HG03457 (cell line): Measurements from ENCODE around the gene RCOR1.
"Not testable (repeated sequence)": the region's sequence is repeated elsewhere in the genome, so short reads cannot be mapped to it uniquely, and the experiment has no call there.

ENCODE experiments used
- ATAC-seq: cut with Tn5 transposase; IDR thresholded peaks from one replicate; pipeline ENCODE4 v1.9.1; 2021; ENCODE audit warnings: moderate number of reproducible peaks; ENCODE audit not compliant: unreplicated experiment

The RCOR1 gene

DNA sequence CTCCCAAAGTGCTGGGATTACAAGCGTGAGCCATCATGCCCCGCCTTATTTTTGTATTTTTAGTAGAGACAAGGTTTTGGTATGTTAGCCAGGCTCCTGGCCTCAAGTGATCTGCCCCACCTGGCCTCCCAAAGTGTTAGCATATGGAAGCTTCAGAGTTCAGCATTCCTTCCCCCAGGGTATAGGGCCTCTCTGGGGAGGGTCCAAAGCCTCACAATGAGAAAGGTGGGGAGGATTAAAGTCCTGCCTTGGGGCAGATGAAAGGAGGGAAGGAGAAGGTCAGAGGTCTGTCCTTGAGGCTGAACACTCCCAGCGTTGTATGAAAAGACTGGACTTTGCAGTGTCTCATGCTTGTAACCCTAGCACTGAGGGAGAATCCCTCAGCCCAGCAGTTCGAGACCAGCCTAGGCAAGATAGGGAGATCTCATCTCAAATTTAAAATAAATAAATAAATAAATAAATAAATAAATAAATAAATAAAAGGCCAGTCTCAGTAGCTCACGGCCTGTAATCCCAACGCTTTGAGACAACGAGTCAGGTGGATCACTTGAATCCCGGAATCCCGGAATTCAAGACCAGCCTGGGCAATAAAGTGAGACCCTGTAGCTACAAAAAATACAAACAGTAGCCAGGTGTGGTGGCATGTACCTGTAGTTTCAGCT, 22.0 kb upstream of the RCOR1 start:
- no peak for ATAC-seq

DNA sequence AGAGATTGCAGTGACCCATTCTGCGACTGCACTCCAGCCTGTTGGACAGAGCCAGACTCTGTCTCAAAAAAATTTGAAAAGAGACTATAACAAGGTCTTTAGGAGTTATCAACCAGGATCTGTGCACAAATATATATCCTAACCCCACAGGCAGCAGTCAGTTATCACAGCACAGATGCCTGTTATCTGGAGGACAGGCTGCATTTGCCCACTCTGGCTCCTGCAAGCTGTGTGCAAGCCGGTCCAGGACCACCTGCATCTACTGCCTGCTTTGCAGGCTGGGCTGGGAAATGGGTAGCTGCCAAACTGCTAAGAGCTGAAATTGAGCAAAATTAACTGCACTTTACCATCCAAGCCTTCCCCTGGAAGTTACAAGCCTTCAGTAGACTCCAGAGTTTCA, 21.4 kb upstream of the RCOR1 start:
- no peak for ATAC-seq

DNA sequence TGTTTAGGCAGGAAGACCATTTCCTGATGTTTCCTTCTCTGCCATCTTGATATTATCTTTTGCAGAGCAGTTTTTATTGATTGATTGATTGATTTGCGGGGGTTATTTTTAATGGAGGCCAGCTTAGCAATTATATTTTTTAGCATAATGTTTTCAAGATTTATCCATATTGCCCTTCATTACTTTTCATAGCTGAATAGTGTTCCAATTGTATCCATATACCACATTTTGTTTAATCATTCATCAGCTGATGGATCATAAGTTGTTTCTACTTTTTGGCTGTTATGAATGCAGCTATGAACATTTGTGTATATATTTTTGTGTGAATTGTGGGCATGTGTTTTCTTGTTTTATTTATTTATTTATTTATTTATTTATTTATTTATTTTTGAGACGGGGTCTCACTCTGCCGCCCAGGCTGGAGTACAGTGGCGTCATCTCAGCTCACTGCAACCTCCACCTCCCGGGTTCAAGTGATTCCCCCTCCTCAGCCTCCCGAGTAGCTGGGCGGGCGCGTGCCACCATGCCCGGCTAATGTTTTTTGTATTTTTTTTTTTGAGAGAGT, 20.9 kb upstream of the RCOR1 start:
- ATAC-seq: no peak

DNA sequence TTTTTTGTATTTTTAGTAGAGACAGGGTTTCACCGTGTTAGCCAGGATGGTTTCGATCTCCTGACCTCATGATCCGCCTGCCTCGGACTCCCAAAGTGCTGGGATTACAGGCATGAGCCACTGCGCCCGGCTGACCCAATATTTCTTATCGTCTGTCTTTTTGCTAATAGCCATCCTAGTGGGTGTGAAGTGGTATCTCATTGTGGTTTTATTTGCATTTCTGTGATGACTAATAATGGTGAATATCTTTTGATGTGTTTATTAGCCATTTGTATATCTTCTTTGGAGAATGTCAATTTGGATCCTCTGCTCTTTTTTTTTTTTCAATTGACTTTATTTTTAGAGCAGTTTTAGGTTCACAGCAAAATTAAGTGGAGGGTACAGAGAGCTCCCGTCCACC, 19.3 kb upstream of the RCOR1 start:
- not testable (repeated sequence) for ATAC-seq

DNA sequence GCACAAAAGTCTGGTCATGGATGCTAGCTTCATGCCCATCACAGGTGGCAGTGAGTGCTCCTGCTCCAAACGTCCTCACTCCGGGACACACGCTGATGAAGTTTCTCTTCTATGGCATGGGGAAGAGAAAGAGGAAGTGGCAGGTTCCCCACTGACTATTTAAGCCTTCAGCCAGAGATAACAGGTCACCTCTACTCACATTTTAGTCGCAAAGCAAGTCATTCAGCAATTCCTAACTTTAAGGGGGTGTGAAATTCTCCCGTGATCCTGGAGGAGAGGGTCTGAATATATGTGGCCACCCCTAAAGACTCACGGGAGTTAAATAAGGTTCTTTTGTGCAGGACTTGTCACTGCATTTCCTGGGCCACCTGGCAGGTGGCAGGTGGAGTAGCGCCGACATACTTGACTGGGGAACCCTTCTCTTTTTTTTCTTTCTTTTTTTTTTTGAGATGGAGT, 18.8 kb upstream of the RCOR1 start:
- no peak for ATAC-seq

DNA sequence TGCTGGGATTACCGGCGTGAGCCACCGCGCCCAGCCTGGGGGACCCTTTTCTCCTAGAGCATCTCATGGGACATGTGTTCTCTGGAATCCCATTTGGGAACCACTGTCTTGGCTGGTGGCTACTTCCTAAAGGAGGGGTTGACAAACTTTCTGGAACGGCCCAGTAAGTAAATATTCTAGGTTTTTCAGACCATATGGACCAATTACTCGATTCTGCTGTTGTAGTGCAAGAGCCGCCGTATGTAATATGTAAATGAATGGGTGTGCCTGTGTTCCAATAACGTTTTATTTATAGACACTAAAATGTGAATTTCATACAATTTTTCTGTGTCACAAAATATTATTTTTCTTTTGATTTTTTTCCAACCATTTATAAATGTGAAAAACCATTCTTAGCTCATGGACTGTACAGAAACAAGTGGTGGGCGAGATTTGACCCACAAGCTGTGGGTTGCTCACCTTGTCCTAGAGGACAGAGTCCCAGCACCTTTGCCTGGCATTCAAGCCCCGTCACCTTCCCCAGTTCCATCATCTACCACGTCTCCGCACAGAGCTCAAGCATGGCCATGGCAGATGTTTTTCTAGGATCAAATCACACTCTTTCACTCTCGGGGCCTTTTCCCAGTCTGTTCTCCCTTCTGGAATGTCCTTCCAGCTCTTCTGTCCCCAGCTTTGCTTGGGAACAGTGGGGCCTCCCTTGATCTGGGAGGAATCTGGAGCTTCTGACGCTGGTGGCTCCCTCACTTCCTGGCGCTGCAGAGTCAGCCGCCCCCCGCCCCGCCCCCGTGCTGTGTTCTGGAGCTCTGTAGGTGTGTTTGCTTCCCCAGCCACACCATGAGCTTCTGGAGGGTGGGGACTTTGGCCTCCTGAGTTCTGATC, 17.9 kb upstream of the RCOR1 start:
- ATAC-seq: no peak

DNA sequence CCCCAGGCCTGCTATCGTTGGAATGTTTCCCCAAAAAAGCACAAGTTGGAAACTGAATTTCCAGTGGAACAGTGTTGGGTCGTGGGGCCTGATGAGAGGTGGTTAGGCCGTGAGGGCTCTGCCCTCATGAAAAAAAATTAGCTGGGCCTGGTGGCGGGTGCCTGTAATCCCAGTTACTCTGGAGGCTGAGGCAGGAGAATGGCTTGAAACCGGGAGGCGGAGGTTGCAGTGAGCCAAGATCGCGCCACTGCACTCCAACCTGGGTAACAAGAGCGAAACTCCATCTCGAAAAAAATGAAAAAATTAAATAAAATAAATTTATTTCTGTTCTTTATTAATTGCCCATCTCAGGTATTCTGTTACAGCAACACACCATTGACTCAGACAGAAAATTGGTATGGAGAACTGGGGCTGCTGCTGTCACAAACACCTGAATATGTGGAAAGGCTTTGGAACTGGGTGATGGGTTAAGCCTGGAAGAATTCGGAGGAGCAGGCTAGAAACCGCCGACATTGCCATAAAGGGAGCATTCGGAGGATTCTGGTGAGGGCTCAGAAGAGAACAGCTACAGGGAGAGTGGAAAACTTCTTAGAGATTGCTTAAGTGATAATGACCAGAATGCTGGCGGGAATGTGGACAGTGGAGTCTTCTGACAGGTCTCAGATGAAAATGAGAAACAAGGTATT, 17.1 kb upstream of the RCOR1 start:
- no peak for ATAC-seq

DNA sequence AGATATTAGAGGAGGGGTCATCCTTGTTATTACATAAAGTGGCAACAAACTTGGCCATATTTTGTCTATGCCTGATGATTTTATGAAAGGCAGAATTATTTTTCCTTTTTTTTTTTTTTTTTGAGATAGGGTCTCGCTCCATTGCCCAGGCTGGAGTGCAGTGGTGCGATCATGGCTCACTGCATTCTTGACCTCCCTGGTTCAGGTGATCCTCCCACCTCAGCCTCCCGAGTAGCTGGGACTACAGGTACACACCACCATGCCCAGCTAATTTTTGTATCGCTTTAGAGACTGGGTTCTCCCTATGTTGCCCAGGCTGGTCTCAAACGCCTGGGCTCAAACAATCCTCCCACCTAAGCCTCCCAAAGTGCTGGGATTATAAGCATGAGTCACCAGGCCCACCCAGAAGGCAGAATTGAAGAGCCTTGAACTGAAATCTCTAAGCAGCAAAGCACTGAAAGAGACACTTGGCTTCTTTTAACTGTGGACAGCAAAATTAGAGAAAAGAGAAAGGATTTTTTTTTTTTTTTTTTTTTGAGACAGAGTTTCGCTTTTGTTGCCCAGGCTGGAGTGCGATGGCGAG, 16.5 kb upstream of the RCOR1 start:
- not testable (repeated sequence) for ATAC-seq

DNA sequence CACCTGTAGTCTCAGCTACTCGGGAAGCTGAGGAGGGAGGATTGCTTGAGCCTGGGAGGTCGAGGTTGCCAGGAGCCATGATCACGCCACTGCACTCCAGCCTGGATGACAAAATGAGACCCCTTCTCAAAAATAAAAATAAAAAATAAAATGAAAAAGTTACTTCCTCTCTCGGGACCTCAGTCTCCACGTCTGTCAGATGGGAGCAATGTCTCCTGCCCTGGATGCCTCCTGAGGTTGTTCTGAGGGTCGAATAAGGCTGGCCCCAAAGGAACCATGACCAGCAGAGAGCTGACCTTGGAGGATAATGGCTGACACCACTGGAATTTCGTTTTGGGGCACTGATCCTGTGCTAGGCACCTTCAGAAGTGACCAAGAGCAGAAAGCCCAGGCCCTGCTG, 13.6 kb upstream of the RCOR1 start:
- no peak for ATAC-seq

DNA sequence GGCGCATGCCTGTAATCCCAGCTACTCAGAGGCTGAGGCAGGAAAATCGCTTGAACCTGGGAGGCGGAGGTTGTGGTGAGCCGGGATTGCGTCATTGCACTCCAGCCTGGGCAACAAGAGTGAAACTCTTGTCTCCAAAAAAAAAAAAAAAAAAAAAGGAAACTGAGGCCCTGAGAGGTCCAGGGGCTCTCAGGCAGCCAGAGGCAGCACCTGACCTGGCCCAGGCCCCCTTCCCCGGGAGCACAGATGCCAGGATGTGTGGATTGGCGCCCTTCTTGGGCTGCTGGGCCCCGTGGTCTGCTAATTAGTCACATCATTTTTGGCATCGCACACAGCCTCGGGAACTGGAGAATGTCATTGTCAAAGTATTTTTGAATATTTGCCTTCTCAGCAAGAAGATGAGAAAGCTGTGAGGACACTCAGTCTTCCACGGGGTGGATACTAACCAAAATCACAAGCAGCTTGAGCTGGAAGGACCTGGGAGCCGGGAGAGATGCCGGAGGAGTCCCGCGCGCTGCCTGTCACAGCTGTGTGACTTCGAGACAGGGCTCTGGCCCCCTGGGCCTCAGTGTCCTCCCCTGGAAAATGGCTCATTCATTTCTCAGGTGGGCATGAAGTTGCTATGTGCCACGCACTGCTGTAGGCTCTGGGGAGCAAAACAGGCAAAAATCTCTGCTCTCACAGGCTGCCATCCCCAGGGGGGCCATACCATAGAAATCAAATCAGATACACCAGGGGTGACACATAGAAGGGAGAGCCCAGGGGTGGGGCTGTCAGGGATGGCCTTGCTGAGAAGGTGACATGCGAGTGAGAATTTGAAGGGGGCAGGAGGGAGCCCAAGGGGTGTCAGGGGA, 12.5 kb upstream of the RCOR1 start:
- no peak for ATAC-seq

DNA sequence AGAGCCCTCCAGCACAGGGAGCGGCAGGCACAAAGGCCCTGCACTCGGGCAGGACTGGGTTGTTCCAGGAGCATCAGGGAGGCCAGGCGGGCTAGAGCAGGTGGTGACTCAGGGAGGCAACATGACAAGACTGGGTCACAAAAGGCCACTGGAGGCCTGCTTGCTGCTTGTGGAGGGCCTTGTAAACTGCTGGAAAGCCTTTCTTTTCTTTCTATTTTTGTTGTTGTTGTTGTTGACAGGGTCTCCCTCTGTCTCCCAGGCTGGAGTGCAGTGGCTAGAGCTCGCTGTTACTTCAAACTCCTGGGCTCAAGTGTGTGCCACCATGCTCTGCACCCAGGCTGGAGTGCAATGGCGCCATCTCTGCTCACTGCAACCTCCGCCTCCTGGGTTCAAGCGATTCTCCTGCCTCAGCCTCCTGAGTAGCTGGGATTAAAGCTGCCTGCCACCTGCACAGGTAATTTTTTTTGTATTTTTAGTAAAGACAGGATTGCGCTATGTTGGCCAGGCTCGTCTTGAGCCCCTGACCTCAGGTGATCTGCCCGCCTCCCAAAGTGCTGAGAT, 11.8 kb upstream of the RCOR1 start:
- no peak for ATAC-seq

DNA sequence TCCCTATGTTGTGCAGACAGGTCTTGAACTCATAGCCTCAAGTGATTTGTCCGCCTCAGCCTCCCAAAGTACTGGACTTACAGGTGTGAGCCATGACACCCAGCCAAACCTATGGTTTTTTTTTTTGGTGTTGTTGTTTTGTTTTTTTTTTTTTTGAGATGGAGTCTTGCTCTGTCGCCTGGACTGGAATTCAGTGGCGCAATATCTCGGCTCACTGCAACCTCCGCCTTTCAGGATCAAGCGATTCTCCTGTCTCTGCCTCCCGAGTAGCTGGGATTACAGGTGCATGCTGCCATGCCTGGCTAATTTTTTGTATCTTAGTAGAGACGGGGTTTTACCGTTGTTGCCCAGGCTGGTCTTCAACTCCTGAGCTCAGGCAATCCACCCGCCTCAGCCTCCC, 11.3 kb upstream of the RCOR1 start:
- ATAC-seq: no peak

DNA sequence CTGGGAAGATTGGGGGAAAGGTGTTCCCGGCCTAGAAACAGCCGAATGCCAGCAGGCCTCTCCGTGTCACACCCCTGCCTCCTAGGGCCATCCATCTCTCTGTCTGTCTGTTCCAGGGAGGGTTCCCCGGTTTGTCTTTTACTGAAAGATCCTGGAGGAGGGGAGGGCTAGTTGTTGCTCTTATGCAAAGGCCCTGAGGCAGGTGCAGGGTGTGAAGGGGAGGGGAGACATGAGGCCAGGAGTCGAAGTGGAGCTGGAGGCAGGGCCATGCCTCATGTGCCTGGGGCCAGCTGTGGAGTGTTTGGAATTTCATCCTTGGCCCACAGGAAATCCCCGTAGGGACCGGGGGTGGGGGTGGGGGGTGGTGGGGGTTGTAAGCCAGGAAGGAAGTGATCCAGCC, 8.7 kb upstream of the RCOR1 start:
- no peak for ATAC-seq

DNA sequence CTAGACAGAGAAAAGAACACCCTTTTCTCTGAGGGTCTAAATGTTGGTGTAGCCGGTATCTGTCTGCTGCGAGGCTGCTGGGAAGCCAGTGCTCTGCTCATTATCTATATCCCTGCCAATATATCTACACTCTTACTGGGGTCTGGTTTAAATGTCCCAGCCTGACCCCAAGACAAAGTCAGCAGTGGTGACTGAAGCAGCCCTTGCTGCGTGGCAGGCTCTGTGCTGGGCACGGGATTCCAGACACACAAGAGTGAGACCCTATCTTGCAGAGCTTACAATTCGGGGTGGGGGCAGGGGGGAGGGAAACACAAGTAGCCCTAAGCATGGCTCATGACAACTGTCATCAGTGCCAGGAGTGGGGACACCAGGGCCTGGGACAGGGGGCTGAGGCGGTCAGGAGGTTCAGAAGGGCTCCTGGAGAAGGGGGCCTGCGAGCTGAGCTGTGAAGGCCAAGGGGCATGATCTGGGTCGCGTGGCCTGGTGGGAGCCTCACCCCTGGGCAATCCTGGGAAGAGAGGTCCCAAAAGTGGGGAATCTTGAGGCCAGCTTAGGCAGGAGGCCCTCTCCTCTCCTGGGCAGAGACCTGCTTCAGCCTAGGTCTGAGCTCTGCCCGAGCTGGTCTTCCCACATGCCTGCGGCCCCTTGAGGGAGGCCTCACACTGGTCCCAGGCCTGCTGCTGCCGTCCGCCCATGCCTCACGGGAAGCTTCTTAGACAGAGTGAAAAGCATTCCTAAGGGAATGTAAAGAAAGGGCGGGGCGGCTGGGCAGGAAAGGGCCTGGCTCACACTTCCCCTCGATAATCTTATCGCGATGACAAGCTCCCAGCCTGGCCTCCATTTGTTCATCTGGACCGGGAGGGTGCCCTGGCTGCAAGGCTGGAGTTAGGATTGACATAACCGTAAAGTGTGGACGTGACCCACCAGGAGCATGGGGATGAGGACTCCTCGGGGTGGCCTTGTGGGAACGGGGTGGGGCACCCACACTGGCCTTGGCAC, 7.3 kb upstream of the RCOR1 start:
- ATAC-seq: no peak

DNA sequence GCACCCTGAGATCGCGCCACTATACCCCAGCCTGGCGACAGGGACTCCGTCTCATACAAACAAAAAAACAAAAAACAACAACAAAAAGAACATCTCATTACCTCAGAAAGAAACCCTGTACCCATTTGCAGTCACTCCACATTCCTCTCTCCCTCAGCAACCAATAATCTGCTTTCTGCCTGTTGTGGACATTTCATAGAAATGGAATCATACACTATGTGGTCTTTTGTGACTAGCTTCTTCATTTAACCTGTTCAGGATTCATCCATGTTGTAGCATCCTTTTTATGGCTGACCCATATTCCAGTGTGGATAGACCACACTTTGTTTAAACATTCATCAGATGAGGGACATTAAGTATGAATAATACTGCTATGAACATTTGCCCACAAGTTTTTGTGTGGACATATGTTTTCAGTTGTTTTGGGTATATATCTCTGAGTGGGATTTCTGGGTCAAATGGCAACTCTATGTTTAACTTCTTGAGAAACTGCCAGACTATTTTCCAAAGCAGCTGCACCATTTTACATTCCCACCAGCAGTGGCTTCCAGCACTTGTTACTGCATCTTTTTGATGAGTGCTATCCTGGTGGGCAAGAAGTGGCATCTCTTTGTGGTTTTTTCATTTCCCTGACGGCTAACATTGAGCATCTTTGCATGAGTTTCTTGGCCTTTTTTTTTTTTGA, 5.9 kb upstream of the RCOR1 start:
- no peak for ATAC-seq

DNA sequence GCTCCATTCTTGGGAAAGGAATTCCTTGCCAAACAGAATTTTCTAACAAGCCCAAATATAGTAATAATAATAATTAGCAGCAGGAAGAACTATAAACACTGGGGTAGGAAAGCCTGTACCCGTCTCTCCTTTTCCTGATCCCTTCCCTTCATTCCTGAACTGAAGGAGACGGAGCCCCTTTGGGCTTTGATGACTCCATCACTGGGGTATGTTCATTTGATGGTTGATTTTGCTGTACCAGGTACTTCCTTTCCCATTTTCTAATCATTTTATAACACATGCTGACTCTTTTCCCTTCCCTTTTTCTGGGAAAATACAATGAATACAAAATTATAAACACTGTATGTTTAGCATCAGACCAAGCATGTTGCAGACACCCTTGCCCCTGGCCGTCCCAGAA, 3.6 kb upstream of the RCOR1 start:
- ATAC-seq: no peak

DNA sequence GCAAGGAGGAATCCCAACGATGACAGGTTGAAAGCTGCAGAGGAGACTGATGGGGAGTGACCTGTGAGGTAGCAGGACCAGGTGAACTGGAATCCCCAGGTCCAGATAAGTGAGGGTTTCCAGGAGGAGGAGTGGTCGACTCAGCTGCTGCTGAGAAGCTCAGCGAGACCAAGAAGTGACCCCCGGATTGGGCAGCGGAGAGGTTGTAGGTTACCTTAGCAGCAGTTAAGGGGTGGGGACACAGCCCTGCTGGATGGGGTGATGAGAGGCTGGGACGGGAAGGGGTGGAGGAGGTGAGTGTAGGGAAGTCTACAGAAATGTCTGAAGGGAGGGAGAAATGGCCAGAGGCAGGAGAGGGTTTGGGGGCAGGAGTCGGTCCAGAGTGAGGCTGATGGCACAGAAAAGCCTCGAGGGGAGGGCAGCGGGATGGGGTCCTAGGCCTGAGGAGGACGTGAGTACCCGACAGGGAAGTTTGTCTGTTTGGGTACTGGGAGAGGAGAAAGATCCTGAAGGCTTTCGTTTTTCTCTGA, 2.6 kb upstream of the RCOR1 start:
- no peak for ATAC-seq

DNA sequence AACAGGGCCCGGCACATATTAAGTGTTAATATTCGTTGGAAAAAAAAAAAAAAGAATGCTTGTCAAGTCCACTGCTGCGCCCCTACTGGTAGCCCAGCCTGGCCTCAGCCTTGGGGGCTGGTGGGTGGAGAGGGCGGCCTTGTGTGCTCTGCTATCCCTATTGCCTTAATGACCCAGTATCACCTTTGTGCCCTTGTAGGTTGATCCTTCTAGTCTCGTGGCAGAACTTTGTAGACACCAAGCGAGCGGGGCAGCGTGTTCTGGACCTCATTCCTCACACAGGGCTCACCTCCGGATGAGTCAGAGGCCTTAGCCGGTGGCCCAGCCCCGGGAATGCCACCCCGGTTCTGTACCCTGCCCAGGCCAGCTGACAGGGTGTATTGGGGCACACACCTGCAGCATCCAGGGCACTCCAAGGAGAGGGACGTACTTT, 1.8 kb upstream of the RCOR1 start:
- ATAC-seq: no peak
